GM12873 (cell line): ENCODE measurements around the gene SULT1A1.
"Not testable (repeated sequence)": the region's sequence is repeated elsewhere in the genome, so short reads cannot be mapped to it uniquely, and the experiment has no call there.

Experiments used
- CTCF ChIP-seq: IDR thresholded peaks from 2 replicates; pipeline ENCODE4 v1.5.1; 2012; ENCODE audit warnings: low read depth, mild to moderate bottlenecking, moderate library complexity, low read length, control low read depth; ENCODE audit not compliant: insufficient read depth; ENCODE audit errors: missing control alignments

Gene SULT1A1

GRCh38 chr16:28609631-28610594 lies at the start of gene SULT1A1:
TSS of gene SULT1A1 (minus strand) at chr16:28610044. CDS start at chr16:28608855, 1,189 bp downstream.
- no peak for TF ChIP-seq CTCF

GRCh38 chr16:28637765-28638164 lies 27.9 kb upstream of the SULT1A1 start, which contains the start of gene NPIPB8:
TSS of gene NPIPB8 (plus strand) at chr16:28638065. CDS start at chr16:28638361, 296 bp downstream.
- not testable (repeated sequence) for TF ChIP-seq CTCF

- TF ChIP-seq CTCF = no peak
These were observed 13.4 kb upstream of the SULT1A1 start for GRCh38 chr16:28623172-28623711.

GRCh38 chr16:28621481-28622155 lies 11.8 kb upstream of the SULT1A1 start:
- no peak for TF ChIP-seq CTCF

GRCh38 chr16:28617874-28618273 lies 8.0 kb upstream of the SULT1A1 start:
- TF ChIP-seq CTCF = no peak

- no peak for TF ChIP-seq CTCF
These were observed 6.8 kb upstream of the SULT1A1 start for GRCh38 chr16:28616636-28617035.

- peak; percentile 65 for TF ChIP-seq CTCF
These were observed 5.8 kb upstream of the SULT1A1 start for GRCh38 chr16:28615486-28616223.
